Ecto neural progenitor cell (in vitro differentiated cells): ENCODE results near the gene SLC10A7.

Source experiments
- DNase-seq: peaks from one replicate; pipeline ENCODE4 v3.0.0-alpha.2; 2018; ENCODE audit warnings: low spot score

SLC10A7 gene

GRCh38 chr4:146439437-146439836, 82.3 kb downstream of the SLC10A7 start:
- no peak for DNase-seq

- no peak for DNase-seq
These were observed 84.0 kb downstream of the SLC10A7 start for GRCh38 chr4:146437778-146438177.

- no peak for DNase-seq
These were observed 85.1 kb downstream of the SLC10A7 start for GRCh38 chr4:146436423-146437162.

GRCh38 chr4:146435962-146436361, 85.8 kb downstream of the SLC10A7 start:
- DNase-seq = no peak

- no peak for DNase-seq
These were observed 89.7 kb downstream of the SLC10A7 start for GRCh38 chr4:146432065-146432464.

- no peak for DNase-seq
These were observed 93.4 kb downstream of the SLC10A7 start for GRCh38 chr4:146428298-146428697.

- no peak for DNase-seq
These were observed 103.9 kb downstream of the SLC10A7 start for GRCh38 chr4:146417822-146418221.

GRCh38 chr4:146415829-146416228, 105.9 kb downstream of the SLC10A7 start:
- DNase-seq = no peak

GRCh38 chr4:146407669-146408084, 114.1 kb downstream of the SLC10A7 start:
- DNase-seq = no peak

GRCh38 chr4:146407257-146407656, 114.5 kb downstream of the SLC10A7 start:
- no peak for DNase-seq

- DNase-seq = no peak
These were observed 120.5 kb downstream of the SLC10A7 start for GRCh38 chr4:146401274-146401673.

GRCh38 chr4:146398896-146399445, 122.8 kb downstream of the SLC10A7 start:
- DNase-seq = no peak

GRCh38 chr4:146398404-146398803, 123.3 kb downstream of the SLC10A7 start:
- DNase-seq = no peak

- no peak for DNase-seq
These were observed 132.2 kb downstream of the SLC10A7 start for GRCh38 chr4:146389561-146389960.

GRCh38 chr4:146382194-146382593, 139.5 kb downstream of the SLC10A7 start:
- no peak for DNase-seq

GRCh38 chr4:146381263-146381872, 140.4 kb downstream of the SLC10A7 start:
- no peak for DNase-seq

GRCh38 chr4:146379744-146380143, 142.0 kb downstream of the SLC10A7 start:
- DNase-seq = no peak

- no peak for DNase-seq
These were observed 149.9 kb downstream of the SLC10A7 start for GRCh38 chr4:146371812-146372211.

- no peak for DNase-seq
These were observed 150.9 kb downstream of the SLC10A7 start for GRCh38 chr4:146370841-146371240.

- DNase-seq = no peak
These were observed 152.3 kb downstream of the SLC10A7 start for GRCh38 chr4:146369446-146369845.

- no peak for DNase-seq
These were observed 153.5 kb downstream of the SLC10A7 start for GRCh38 chr4:146368209-146368608.

- no peak for DNase-seq
These were observed 154.4 kb downstream of the SLC10A7 start for GRCh38 chr4:146367347-146367746.

- no peak for DNase-seq
These were observed 162.0 kb downstream of the SLC10A7 start for GRCh38 chr4:146359771-146360170.
